Measurements from ENCODE around the gene PABPN1L. TPM values are rescaled to one million over a fixed set of nuclear protein-coding genes. Genes with fewer than 3 reads are reported as not detected.

PABPN1L gene
- not detected for total RNA-seq

GRCh38 chr16:88866151-88866920 is at the start of gene PABPN1L:
Gene PABPN1L (minus strand): TSS chr16:88866660. CDS start chr16:88866606, 54 bp downstream.

GRCh38 chr16:88856828-88857727 is 9.4 kb downstream of the PABPN1L start, which contains the start of the genes GALNS and TRAPPC2L:
Gene GALNS (minus strand): TSS chr16:88856947. CDS start chr16:88856877, 70 bp downstream.
Gene TRAPPC2L (plus strand): TSS chr16:88857127. CDS start chr16:88857151, 24 bp downstream.

Other genes with a start within 250 kb of the PABPN1L start
- gene IL17C, start 228.1 kb downstream of the PABPN1L start, total RNA-seq, result under 1 TPM in 1 of 2 experiments, not detected in 1; 0.25 TPM
- gene CYBA, start 215.6 kb downstream of the PABPN1L start, total RNA-seq, result 100 to 1,000 TPM; 543 to 556 TPM
- 100 to 1,000 TPM; 111 to 114 TPM for gene MVD, start 203.6 kb downstream of the PABPN1L start, total RNA-seq
- gene SNAI3, start 180.2 kb downstream of the PABPN1L start, total RNA-seq, result 10 to 100 TPM; 24.8 to 24.9 TPM
- 100 to 1,000 TPM; 182 to 187 TPM for gene RNF166, start 160.3 kb downstream of the PABPN1L start, total RNA-seq
- gene CTU2, start 160.2 kb downstream of the PABPN1L start, total RNA-seq, result 10 to 100 TPM; 20.4 to 23.7 TPM
- 100 to 1,000 TPM; 270 to 271 TPM for gene PIEZO1, start 81.4 kb downstream of the PABPN1L start, total RNA-seq
- gene CDT1, start 62.9 kb downstream of the PABPN1L start, total RNA-seq, result 100 to 1,000 TPM; 104 to 107 TPM
- gene APRT, start 54.7 kb downstream of the PABPN1L start, total RNA-seq, result 100 to 1,000 TPM; 176 TPM
- 10 to 100 TPM; 45.6 to 50.2 TPM for gene GALNS, start 9.7 kb downstream of the PABPN1L start, total RNA-seq
- gene TRAPPC2L, start 9.5 kb downstream of the PABPN1L start, total RNA-seq, result 10 to 100 TPM; 56.6 to 57.7 TPM
- under 1 TPM in 1 of 2 experiments, not detected in 1; 0.08 TPM for gene CBFA2T3, start 110.5 kb upstream of the PABPN1L start, total RNA-seq
- gene ACSF3, start 227.2 kb upstream of the PABPN1L start, total RNA-seq, result 10 to 100 TPM; 52.6 to 61.2 TPM